Activated T-cell treated with anti-CD3 and anti-CD28 coated beads for 4 hours (primary cell): Measurements from ENCODE around the gene REN.
A peak's percentile ranks its signal among the peaks of the same experiment; 100 is the strongest.

ENCODE experiments used
- DNase-seq: peaks from one replicate; pipeline ENCODE4 v3.0.0-alpha.2; 2020

Gene REN

DNA sequence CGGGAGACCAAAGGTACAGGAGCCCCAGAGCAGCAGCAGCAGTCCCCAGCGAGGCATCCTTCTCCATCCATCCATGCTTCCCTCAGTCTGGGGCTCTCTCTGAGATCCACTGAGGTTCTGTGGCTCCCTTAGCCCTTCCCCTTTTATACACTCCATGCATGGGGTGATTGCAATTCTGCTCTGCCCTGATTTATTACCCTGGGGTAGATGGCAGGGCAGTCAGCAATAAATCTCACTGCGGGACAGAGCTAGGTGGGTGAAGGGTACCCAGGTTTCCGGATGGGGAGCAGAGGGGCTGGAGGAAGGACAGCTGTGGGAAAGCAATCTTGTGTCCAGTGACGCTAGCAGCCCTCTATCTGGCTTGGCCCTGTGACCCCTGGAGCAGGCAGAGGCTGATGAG is at the start of gene REN:
REN (minus strand) TSS at position 119 of the 400 bp plus-strand sequence; CDS start at position 75, 44 bp downstream.
- DNase-seq, result no peak

DNA sequence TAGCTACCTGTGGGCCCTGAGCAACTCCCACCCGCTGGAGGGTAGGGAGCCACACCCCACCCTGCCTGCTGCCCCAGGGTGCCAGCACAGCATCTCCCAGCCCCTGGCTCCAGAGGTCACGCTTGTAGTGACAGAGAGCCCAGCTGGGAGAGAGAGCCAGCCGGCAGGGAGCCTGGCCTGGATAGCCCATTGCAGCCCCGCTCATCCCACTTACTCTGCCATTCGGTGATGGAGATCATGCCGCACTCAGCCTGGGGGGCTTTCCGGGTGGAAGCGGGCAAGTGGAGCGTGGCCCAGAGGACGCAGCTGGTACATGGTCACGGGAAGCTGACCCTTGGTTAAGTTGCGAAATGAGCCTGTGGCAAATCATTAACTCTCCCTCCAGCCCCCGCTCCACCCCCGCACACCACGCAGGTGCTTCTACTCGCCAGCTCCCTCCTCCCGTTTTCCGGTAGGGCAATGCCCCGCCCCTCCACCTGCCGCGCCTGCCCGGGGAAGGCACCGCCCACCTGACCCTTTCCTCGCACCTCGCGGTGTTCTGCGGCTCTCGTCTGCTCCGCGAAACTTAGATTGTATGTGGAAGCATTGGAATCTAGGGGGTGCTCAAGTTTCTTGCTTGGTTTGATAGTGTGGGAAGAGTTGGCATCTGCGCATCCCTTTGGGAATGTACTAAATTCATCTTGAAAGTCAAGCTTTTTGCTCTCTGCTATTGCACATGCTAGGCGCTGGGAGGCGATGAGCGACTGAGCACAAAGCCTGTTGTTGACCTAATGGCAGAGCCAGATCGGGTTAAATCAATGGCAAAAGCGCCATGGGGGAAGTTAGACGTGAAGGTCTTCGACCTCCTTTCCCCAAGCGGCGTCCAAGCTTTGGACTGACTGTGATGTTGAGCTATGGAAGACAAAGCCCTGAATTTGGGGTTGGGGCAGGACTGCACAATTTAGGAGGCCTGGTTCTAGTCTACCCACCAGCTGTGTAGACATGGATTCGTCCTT is 47.8 kb upstream of the REN start, which contains the start of gene GOLT1A:
GOLT1A (minus strand) TSS at position 321 of the 995 bp plus-strand sequence; CDS start at position 239, 82 bp downstream.
- peak; percentile 23 for DNase-seq

DNA sequence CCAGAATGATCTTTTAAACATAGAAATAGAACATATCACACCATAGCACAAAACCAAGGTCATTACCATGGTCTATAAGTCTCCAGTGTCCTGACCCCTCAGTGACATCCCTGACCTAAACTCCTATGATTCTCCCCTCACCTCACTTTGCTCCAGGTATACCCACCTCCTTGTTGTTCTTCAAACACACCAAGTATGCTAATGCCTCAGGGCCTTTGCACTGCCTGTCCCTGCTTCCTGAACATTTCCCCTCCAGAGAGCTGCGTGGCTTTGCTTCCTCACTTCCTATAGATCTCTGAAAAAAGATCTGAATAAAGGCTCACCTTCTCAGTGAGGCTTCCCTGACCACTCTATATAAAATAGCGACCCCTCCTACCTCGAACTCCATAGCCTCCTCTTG is 46.6 kb upstream of the REN start:
- no peak for DNase-seq

DNA sequence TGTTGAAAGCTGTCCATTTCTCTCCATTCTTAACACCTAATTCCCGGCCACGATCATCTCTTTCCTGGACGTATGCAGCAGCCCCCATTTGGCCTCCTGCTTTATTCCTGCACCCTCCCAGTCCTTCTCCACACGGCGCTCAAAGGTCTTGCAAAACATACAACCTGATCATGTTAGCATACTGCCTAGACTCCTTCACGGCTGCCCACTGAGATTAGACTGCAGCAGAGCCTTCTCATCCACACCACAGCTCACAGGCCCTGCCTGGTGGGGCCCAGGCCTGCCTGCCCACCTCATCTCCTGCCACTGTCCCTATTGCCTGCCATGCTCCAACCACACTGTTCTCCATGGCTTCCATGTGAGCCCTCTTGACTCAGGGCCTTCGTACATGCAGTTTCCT is 44.9 kb upstream of the REN start:
- no peak for DNase-seq

DNA sequence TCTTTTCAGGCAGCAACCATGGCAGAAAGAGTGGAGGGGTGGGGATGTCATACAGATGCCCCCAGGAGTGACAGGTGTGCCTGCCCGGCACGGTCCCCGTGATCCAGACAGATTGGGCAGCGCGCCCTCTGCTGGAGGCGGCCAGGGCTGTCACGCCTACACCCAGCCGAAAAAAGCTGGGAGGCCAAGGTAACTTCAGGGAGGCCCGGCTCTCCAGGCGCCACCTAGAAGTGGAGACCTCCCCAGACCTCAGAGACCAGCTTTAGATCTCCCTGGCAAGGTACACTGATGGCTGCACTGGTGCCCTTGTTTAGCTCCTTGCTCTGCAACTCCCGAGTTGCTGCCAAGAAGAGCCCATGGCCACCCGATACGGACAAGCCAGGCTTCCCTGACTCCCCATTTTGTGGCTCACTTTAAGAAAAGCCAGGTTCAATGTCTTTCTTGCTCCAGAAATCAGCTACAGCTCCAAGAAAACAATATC is 41.0 kb upstream of the REN start:
- DNase-seq, result peak; percentile 66

- DNase-seq, result no peak
Observed at GRCh38 chr1:204206121-204206520, 40.0 kb upstream of the REN start.

GRCh38 chr1:204205486-204205885 is 39.3 kb upstream of the REN start:
- no peak for DNase-seq

- DNase-seq, result no peak
Observed at GRCh38 chr1:204204944-204205343, 38.8 kb upstream of the REN start.

- no peak for DNase-seq
Observed at GRCh38 chr1:204203206-204203767, 37.1 kb upstream of the REN start.

DNA sequence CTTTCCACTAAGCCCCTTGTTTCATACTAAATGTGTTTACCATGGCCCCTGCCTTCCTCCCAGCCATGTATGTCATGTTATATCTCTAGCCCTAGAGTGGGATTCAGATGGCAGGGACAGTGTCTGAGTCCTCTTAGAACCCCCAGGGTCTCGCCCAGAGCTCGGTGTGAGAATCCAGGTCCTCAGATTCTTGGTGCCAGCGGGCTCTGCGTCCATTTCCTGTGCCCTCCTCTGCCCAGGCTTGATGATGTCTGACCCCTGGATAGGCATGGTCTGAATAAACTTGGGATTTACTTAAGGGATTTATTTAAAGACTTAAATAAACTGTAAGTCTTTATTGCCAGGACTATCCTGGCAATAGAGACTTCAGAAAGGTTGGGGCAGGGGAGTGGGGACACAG is 36.3 kb upstream of the REN start:
- no peak for DNase-seq

GRCh38 chr1:204201348-204202040 is 35.4 kb upstream of the REN start:
- DNase-seq, result no peak

- DNase-seq, result no peak
Observed at GRCh38 chr1:204199579-204199978, 33.4 kb upstream of the REN start.

DNA sequence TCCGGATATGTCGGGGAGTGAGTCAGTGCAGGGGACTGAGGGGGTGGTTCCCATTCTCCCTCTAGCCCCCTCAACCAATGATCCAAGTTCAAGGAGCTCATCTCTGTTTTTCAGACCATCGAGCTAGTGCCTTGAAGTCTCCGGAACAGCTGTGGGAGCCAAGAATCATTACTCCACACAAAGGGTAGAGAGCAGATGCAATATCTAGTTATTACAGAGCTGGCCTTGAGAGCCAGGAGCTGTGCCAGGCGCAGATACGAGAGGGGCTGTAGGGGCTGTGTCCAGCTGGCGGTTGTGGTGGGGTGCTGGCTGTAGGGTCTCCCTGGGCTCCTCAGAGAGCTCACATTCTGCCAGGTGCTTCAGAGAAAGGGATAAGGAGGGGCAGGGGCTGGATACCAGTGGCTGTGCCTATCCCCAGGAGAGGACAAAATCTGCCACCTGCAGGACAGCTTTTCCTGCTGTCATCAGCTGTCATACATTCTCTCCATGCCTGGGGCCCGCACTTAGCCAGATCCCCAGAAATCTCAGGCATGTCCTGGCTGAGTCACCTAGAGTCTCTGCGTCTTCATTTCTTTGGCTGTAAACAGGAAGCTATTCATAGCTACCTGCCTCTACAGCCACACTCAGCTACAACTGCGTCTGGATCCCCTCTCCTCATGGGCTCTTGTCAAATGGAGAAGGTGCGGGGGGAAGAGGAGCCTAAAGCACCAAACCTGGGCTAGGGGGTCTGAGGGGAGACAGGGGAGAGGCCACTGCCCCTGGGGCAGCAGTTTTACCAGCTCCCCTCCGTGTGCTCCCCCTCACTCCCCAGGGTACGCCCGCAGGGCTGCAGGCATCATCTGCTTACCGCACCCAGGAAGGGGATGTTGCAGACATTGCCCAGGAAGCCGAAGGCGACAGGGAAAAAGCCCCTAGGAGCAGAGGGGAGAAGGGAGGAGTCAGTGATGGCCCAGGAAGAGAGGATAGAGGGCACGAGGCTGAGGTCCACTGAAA is 32.5 kb upstream of the REN start:
- no peak for DNase-seq

- DNase-seq, result no peak
Observed at GRCh38 chr1:204197068-204197467, 30.9 kb upstream of the REN start.

- no peak for DNase-seq
Observed at GRCh38 chr1:204196068-204196795, 30.1 kb upstream of the REN start, which contains the start of gene KISS1. KISS1 (minus strand) TSS chr1:204196491; CDS start chr1:204192876, 3,615 bp downstream.

DNA sequence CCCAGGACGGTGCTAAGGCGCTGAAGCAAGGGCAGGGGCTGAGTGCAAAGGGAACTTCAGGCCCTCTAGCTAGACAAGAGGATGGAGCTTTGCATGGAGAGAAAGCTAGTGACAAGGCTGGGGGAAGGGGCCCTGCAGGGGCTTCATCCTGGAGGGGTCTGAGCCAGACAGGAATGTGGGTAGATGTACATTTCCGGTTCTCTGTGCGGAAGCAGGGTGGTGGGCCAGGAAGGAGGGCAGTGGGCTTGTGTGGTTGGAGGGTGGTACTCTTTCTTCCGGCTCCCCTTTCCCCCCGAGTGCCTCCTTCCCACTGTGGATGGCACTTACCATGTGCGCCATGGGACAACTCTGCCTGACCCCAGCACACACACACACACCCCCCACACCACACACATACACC is 28.6 kb upstream of the REN start:
- DNase-seq, result no peak

DNA sequence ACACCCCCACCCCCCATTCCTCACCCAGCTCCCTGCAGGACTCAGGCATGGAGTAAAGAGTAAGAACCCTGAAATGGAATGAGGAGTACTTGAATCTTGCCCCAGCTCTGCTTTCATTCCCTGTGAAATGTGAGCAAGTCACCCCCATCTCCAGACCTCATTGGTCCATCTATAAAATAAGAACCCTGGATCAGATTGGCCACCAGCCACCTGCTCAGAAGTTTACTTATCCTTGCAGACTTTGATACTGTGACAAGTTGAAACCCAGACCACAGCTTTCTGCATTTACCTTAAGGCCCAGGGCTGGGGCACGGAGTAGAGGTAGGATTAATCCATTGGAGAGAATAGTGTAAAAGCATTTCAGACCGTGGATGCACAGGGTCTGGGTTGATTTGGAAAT is 27.9 kb upstream of the REN start:
- DNase-seq, result no peak

GRCh38 chr1:204192589-204193352 is 26.6 kb upstream of the REN start:
- DNase-seq, result no peak

- no peak for DNase-seq
Observed at GRCh38 chr1:204192046-204192445, 25.9 kb upstream of the REN start.

GRCh38 chr1:204191456-204191855 is 25.3 kb upstream of the REN start:
- no peak for DNase-seq
